Measurements from ENCODE around the gene BRD9. TPM values are rescaled to one million over a fixed set of nuclear protein-coding genes. Genes with fewer than 3 reads are reported as not detected.
A peak's percentile ranks its signal among the peaks of the same experiment; 100 is the strongest.
"Not testable (repeated sequence)": the region's sequence is repeated elsewhere in the genome, so short reads cannot be mapped to it uniquely, and the experiment has no call there.

BRD9 gene
- total and polyA plus RNA-seq, 2 of the 4 experiments (the other 2 are of a cell fraction) = 22.0 to 43.4 TPM

DNA sequence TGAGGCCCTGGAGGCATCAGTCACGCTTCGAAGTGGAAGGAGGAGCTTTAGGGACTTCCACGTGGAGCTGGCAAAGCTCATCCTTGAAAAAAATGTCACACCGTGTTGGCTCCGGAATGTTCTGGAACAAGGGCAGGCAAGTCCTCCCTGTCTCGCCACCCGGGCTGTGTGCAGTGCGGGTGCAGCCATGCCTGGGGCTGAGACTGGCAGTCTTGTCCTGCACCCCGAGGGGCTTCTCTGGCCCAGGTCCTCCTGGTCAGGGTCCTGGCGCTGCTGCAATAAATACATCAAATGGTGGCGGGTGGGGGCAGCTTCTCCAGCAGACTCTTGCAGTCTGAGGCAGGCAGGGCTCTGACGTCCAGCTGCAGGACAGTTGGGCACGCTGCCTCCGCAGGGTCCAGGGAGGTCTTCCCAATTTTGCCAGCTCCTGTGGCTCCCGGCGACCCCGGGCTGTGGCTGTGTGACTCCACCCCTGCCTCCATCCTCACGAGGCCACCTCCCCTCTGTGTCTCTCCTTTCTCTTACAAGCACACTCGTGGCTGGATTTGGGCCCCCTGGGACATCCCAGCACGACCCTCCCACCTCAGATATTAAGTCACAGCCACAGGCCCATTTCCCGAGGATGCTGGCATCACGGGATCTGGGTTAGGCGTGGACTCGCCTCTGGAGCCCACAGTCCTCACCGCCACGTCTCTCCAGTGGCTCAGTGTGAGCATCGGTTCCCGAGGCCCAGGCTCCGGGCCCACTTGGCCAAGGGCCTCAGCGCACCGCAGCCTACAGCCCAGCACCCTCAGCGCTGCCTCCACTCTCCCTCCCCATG, 50.0 kb downstream of the BRD9 start:
- H3K4me3 ChIP-seq (ENCODE audit: insufficient read depth, low read depth, low read length); ATAC-seq (ENCODE audit: low read depth); H3K4me1 ChIP-seq (ENCODE audit: control insufficient read depth, insufficient read depth, low read length); H2BK15ac ChIP-seq (ENCODE audit: low read depth, low read length); H3K14ac ChIP-seq (replicated peaks; ENCODE audit: low read depth, low read length); H3K27ac ChIP-seq (ENCODE audit: insufficient read depth, low read length); H4K8ac ChIP-seq (ENCODE audit: low read depth in 2 of 2, low read length in 2 of 2); H2BK5ac ChIP-seq (ENCODE audit: low read depth, low read length, poor library complexity, severe bottlenecking); H2AFZ ChIP-seq (replicated peaks; ENCODE audit: low read length, poor library complexity); H3K36me3 ChIP-seq (ENCODE audit: control insufficient read depth, insufficient read depth, low read length); BruUV-seq (replicated peaks); dilution Hi-C loops (cut with HindIII; ENCODE audit: low sequenced_read_pairs, unreplicated experiment); CTCF ChIA-PET; H4K5ac ChIP-seq (ENCODE audit: low read depth, low read length); H3K27me3 ChIP-seq (ENCODE audit: control insufficient read depth, insufficient read depth, low read length); H3K4me2 ChIP-seq (ENCODE audit: low read depth, low read length); H3K18ac ChIP-seq (ENCODE audit: low read depth, low read length); in situ Hi-C loops (cut with MboI; ENCODE audit: low sequenced_read_pairs); DNase-seq; H2BK120ac ChIP-seq (ENCODE audit: low read depth, low read length); intact Hi-C loops (cut with micrococcal nuclease); H3K23ac ChIP-seq (ENCODE audit: low read depth, low read length); H2AK9ac ChIP-seq (replicated peaks; ENCODE audit: low read depth, low read length, poor library complexity); H3K56ac ChIP-seq (ENCODE audit: extremely low read depth, insufficient read depth, low read length); H2BK20ac ChIP-seq (ENCODE audit: low read depth, low read length); H3K79me1 ChIP-seq (ENCODE audit: low read depth in 1 of 2, low read length in 2 of 2); H3K9ac ChIP-seq (ENCODE audit: low read depth, low read length); H3K4ac ChIP-seq (ENCODE audit: low read depth, low read length); H2AK5ac ChIP-seq (ENCODE audit: low read depth, low read length); H3K9me3 ChIP-seq (ENCODE audit: control insufficient read depth, insufficient read depth, low read length); POLR2A ChIA-PET (ENCODE audit: unreplicated experiment); H3K9me1 ChIP-seq (ENCODE audit: insufficient read depth, low read length); H4K91ac ChIP-seq (ENCODE audit: insufficient read depth, low read depth, low read length); H4K20me1 ChIP-seq (ENCODE audit: insufficient read depth, low read length): not testable (repeated sequence)
- WGBS, 2 experiments (ENCODE audit: extremely low coverage in 2 of 2, insufficient read length in 1 of 2) = 61% methylated on average over 4 of the region's 32 CpGs; no CpG with 5 or more reads in 1 of the 2 experiments

DNA sequence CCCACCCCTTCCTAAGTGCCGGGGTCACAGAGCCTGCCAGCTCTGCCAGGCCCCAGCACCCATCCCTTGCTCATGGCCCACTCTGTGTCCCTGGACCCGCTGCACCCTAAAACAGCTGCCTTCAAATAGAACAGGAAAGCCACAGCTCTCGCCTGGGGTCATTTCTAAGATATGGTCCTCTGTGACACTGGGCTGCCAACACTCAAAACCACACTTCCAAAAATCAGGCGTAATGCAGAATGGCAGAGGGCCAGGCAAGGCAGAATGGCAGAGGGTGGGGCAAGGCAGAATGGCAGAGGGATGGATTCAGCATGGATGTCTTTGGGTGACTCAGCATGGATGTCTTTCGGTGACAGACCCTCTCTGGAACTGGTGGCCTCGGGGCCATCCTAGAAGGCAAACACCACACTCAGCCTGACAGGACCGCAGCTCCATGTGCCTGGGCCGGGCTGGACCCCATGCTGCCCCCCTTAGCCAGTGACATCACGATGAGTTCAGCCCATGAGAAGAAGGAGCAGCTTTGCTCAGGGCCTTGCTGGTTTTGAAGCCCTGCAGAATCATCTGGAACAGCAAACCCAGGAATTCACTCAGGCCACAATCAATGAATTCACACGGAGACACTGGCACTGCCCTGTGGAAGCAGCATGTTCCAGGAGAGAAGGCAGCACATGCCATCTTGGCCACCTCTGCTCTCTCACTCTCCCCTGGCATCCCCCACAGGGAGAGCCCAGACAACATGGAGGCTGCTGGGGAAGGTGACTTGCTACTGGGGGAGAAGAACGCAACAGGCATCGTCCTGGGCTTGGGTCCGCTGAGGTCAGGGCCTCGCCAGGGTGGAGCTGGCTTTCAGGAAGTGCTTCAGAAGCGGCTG, 50.8 kb downstream of the BRD9 start:
- ATAC-seq (ENCODE audit: low read depth); in situ Hi-C loops (cut with MboI; ENCODE audit: low sequenced_read_pairs); BruUV-seq (replicated peaks): not testable (repeated sequence)

More for the DNA sequence above, 50.8 kb downstream of the BRD9 start:
- H2BK15ac ChIP-seq (ENCODE audit: low read depth, low read length); H4K8ac ChIP-seq (ENCODE audit: low read depth in 2 of 2, low read length in 2 of 2); H3K79me1 ChIP-seq (ENCODE audit: low read depth in 1 of 2, low read length in 2 of 2); H4K91ac ChIP-seq (ENCODE audit: insufficient read depth, low read depth, low read length); H3K9me3 ChIP-seq (ENCODE audit: control insufficient read depth, insufficient read depth, low read length); H3K4me3 ChIP-seq (ENCODE audit: insufficient read depth, low read depth, low read length); H2AK5ac ChIP-seq (ENCODE audit: low read depth, low read length); H3K23ac ChIP-seq (ENCODE audit: low read depth, low read length); H4K20me1 ChIP-seq (ENCODE audit: insufficient read depth, low read length); H3K4me2 ChIP-seq (ENCODE audit: low read depth, low read length); H2BK120ac ChIP-seq (ENCODE audit: low read depth, low read length); intact Hi-C loops (cut with micrococcal nuclease); dilution Hi-C loops (cut with HindIII; ENCODE audit: low sequenced_read_pairs, unreplicated experiment); H3K4me1 ChIP-seq (ENCODE audit: control insufficient read depth, insufficient read depth, low read length); H3K9ac ChIP-seq (ENCODE audit: low read depth, low read length); H3K56ac ChIP-seq (ENCODE audit: extremely low read depth, insufficient read depth, low read length); CTCF ChIA-PET; DNase-seq; H3K4ac ChIP-seq (ENCODE audit: low read depth, low read length); POLR2A ChIA-PET (ENCODE audit: unreplicated experiment); H2BK5ac ChIP-seq (ENCODE audit: low read depth, low read length, poor library complexity, severe bottlenecking); H3K27me3 ChIP-seq (ENCODE audit: control insufficient read depth, insufficient read depth, low read length); H4K5ac ChIP-seq (ENCODE audit: low read depth, low read length); H3K27ac ChIP-seq (ENCODE audit: insufficient read depth, low read length); H3K9me1 ChIP-seq (ENCODE audit: insufficient read depth, low read length); H3K36me3 ChIP-seq (ENCODE audit: control insufficient read depth, insufficient read depth, low read length); H2AK9ac ChIP-seq (replicated peaks; ENCODE audit: low read depth, low read length, poor library complexity); H3K14ac ChIP-seq (replicated peaks; ENCODE audit: low read depth, low read length); H2BK20ac ChIP-seq (ENCODE audit: low read depth, low read length); H3K18ac ChIP-seq (ENCODE audit: low read depth, low read length): not testable (repeated sequence)
- 82% methylated on average over 6 of the region's 15 CpGs; no CpG with 5 or more reads in 1 of the 2 experiments for WGBS, 2 experiments (ENCODE audit: extremely low coverage in 2 of 2, insufficient read length in 1 of 2)
- H2AFZ ChIP-seq (replicated peaks; ENCODE audit: low read length, poor library complexity) = peak overlapping the region; percentile 23

All from IMR-90 (cell line).